ENCODE measurements around the gene MAPK11.

MAPK11 gene

GRCh38 chr22:50313600-50313999 is 43.4 kb upstream of the MAPK11 start:
- no peak overlapping the region for H2BK120ac ChIP-seq (ENCODE audit: low read depth, low read length)
- no peak overlapping the region for H4K5ac ChIP-seq (ENCODE audit: low read length)
- no CpG with 5 or more reads among the region's 17 CpGs for WGBS (ENCODE audit: extremely low coverage, insufficient coverage, low lambda C conversion rate)
- H2AK5ac ChIP-seq (ENCODE audit: low read length), result no peak overlapping the region
- no peak overlapping the region for H3K23ac ChIP-seq (ENCODE audit: low read length)
- H3K4me3 ChIP-seq (ENCODE audit: low read length), result no peak overlapping the region
- no peak overlapping the region for H3K4ac ChIP-seq (ENCODE audit: low read depth, low read length)
- no peaks in the 10 kb centered on the region for H3K79me1 ChIP-seq (ENCODE audit: low read length)
- no peak overlapping the region for H2BK5ac ChIP-seq (ENCODE audit: low read length)
- H3K27me3 ChIP-seq (ENCODE audit: insufficient read depth, low read length, poor library complexity), result no peaks in the 10 kb centered on the region
- H3K79me2 ChIP-seq (ENCODE audit: control insufficient read depth, insufficient read depth, low read length), result no peaks in the 10 kb centered on the region
- H3K4me2 ChIP-seq (ENCODE audit: low read length), result no peak overlapping the region
- no peak overlapping the region for H2BK15ac ChIP-seq (replicated peaks; ENCODE audit: low read depth)
- no peaks in the 10 kb centered on the region for H3K36me3 ChIP-seq (ENCODE audit: control insufficient read depth, insufficient read depth, low read length)
- H3K18ac ChIP-seq (ENCODE audit: low read length), result no peak overlapping the region
- H3K27ac ChIP-seq (ENCODE audit: low read depth, low read length), result no peak overlapping the region
- H4K8ac ChIP-seq (ENCODE audit: low read depth, low read length), result no peak overlapping the region
- H3K56ac ChIP-seq (ENCODE audit: low read length), result no peak overlapping the region
- no peak for DNase-seq
- no peaks in the 10 kb centered on the region for H3K4me1 ChIP-seq (ENCODE audit: control insufficient read depth, low read depth, low read length)
- no peak overlapping the region for H3K9ac ChIP-seq (ENCODE audit: low read length)

- H2AK5ac ChIP-seq (ENCODE audit: low read length), result no peak overlapping the region
Measured at GRCh38 chr22:50313021-50313420, 42.8 kb upstream of the MAPK11 start.

DNA sequence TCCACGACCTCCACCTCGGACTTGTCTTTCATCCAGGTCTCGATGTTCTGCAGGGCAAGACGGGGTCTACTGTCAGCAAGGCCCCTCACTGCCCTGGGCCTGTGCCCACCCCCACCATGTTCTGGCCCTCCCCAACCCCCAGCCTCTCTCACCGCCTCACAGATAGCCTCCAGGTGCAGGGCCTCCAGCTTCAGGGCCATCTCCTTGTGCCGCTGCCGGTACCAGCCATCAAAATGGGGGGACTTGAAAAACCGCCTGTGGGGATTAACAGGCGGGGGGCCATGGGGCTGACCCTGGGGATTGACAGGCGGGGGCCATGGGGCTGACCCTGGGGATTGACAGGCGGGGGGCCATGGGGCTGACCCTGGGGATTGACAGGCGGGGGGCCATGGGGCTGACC is 42.2 kb upstream of the MAPK11 start:
- WGBS (ENCODE audit: extremely low coverage, insufficient coverage, low lambda C conversion rate), result no CpG with 5 or more reads among the region's 12 CpGs
- no peaks in the 10 kb centered on the region for H3K79me2 ChIP-seq (ENCODE audit: control insufficient read depth, insufficient read depth, low read length)

More at GRCh38 chr22:50313021-50313420, 42.8 kb upstream of the MAPK11 start:
- WGBS (ENCODE audit: extremely low coverage, insufficient coverage, low lambda C conversion rate), result no CpG with 5 or more reads among the region's 7 CpGs
- no peak overlapping the region for H2BK120ac ChIP-seq (ENCODE audit: low read depth, low read length)
- no peak overlapping the region for H4K5ac ChIP-seq (ENCODE audit: low read length)
- no peak overlapping the region for H3K23ac ChIP-seq (ENCODE audit: low read length)
- H3K27me3 ChIP-seq (ENCODE audit: insufficient read depth, low read length, poor library complexity), result no peaks in the 10 kb centered on the region
- no peaks in the 10 kb centered on the region for H3K79me1 ChIP-seq (ENCODE audit: low read length)
- H3K56ac ChIP-seq (ENCODE audit: low read length), result no peak overlapping the region
- H3K4me1 ChIP-seq (ENCODE audit: control insufficient read depth, low read depth, low read length), result no peaks in the 10 kb centered on the region
- no peak overlapping the region for H3K18ac ChIP-seq (ENCODE audit: low read length)
- H3K27ac ChIP-seq (ENCODE audit: low read depth, low read length), result no peak overlapping the region
- no peak overlapping the region for H3K4me2 ChIP-seq (ENCODE audit: low read length)
- H3K36me3 ChIP-seq (ENCODE audit: control insufficient read depth, insufficient read depth, low read length), result no peaks in the 10 kb centered on the region
- no peak overlapping the region for H4K8ac ChIP-seq (ENCODE audit: low read depth, low read length)
- no peaks in the 10 kb centered on the region for H3K79me2 ChIP-seq (ENCODE audit: control insufficient read depth, insufficient read depth, low read length)
- H2BK5ac ChIP-seq (ENCODE audit: low read length), result no peak overlapping the region
- DNase-seq, result no peak
- H3K4me3 ChIP-seq (ENCODE audit: low read length), result no peak overlapping the region
- H3K4ac ChIP-seq (ENCODE audit: low read depth, low read length), result no peak overlapping the region
- no peak overlapping the region for H3K9ac ChIP-seq (ENCODE audit: low read length)
- H2BK15ac ChIP-seq (replicated peaks; ENCODE audit: low read depth), result no peak overlapping the region

DNA sequence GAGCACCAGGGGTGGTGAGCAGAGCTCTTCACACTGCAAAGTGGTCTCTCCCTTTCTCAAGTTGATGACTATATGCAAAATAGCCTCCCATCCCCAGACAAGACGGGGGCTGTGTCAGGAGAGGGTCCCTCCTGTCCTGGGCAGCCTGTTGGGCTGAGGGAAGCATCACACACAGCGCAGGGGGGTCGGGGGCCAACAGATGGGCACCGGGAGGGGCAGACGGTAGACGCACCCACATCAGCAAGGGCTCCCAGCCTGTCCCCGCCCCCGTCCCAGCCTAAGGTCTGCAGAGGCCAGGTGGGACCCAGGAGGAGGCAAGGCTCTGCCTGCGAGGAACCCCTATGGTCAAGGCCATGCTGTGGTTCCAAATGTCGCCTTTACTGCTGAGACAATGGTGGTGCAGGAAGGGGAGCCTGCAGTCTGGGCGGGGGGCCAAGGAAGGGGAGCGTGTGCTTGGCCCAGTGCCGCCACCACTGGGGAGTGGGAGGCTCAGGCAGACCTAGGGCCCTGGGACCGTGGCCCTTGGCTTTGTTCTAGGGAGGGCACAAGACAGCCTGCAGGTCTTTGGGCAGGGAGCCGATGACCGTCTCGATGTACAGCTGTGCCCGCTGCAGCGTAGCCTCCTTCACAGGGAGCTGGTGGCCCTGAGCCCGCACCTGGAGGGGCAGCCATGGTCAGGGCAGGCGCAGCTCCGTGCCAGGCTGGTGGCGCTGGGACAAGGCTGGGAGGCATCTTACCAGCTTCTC is 41.6 kb upstream of the MAPK11 start:
- Histone ChIP-seq H2BK120ac (ENCODE audit: low read depth, low read length) (no peak overlapping the region), H3K56ac (ENCODE audit: low read length) (no peak overlapping the region), H4K8ac (ENCODE audit: low read depth, low read length) (no peak overlapping the region), H3K79me2 (ENCODE audit: control insufficient read depth, insufficient read depth, low read length) (no peaks in the 10 kb centered on the region), H3K27me3 (ENCODE audit: insufficient read depth, low read length, poor library complexity) (no peaks in the 10 kb centered on the region), H3K4me3 (ENCODE audit: low read length) (no peak overlapping the region), H3K4me1 (ENCODE audit: control insufficient read depth, low read depth, low read length) (no peaks in the 10 kb centered on the region), H4K5ac (ENCODE audit: low read length) (no peak overlapping the region), H3K4me2 (ENCODE audit: low read length) (no peak overlapping the region), H3K4ac (ENCODE audit: low read depth, low read length) (no peak overlapping the region), H2BK5ac (ENCODE audit: low read length) (no peak overlapping the region), H2BK15ac (replicated peaks; ENCODE audit: low read depth) (no peak overlapping the region), H3K79me1 (ENCODE audit: low read length) (no peaks in the 10 kb centered on the region), H3K18ac (ENCODE audit: low read length) (no peak overlapping the region), H2AK5ac (ENCODE audit: low read length) (no peak overlapping the region), H3K9ac (ENCODE audit: low read length) (no peak overlapping the region), H3K36me3 (ENCODE audit: control insufficient read depth, insufficient read depth, low read length) (no peaks in the 10 kb centered on the region), H3K27ac (ENCODE audit: low read depth, low read length) (no peak overlapping the region), H3K23ac (ENCODE audit: low read length) (no peak overlapping the region)
- DNase-seq, result no peak
- WGBS (ENCODE audit: extremely low coverage, insufficient coverage, low lambda C conversion rate), result no CpG with 5 or more reads among the region's 23 CpGs

More for the DNA sequence above, 42.2 kb upstream of the MAPK11 start:
- no peaks in the 10 kb centered on the region for H3K79me1 ChIP-seq (ENCODE audit: low read length)
- no peak overlapping the region for H4K5ac ChIP-seq (ENCODE audit: low read length)
- no peak for DNase-seq
- H3K4me1 ChIP-seq (ENCODE audit: control insufficient read depth, low read depth, low read length), result no peaks in the 10 kb centered on the region
- no peak overlapping the region for H3K18ac ChIP-seq (ENCODE audit: low read length)
- H3K9ac ChIP-seq (ENCODE audit: low read length), result no peak overlapping the region
- no peak overlapping the region for H2BK5ac ChIP-seq (ENCODE audit: low read length)
- H3K56ac ChIP-seq (ENCODE audit: low read length), result no peak overlapping the region
- H2BK120ac ChIP-seq (ENCODE audit: low read depth, low read length), result no peak overlapping the region
- no peak overlapping the region for H3K4me2 ChIP-seq (ENCODE audit: low read length)
- no peak overlapping the region for H3K4ac ChIP-seq (ENCODE audit: low read depth, low read length)
- H3K23ac ChIP-seq (ENCODE audit: low read length), result no peak overlapping the region
- H2BK15ac ChIP-seq (replicated peaks; ENCODE audit: low read depth), result no peak overlapping the region
- H2AK5ac ChIP-seq (ENCODE audit: low read length), result no peak overlapping the region
- no peak overlapping the region for H3K27ac ChIP-seq (ENCODE audit: low read depth, low read length)
- H3K36me3 ChIP-seq (ENCODE audit: control insufficient read depth, insufficient read depth, low read length), result no peaks in the 10 kb centered on the region
- no peaks in the 10 kb centered on the region for H3K27me3 ChIP-seq (ENCODE audit: insufficient read depth, low read length, poor library complexity)
- no peak overlapping the region for H4K8ac ChIP-seq (ENCODE audit: low read depth, low read length)
- no peak overlapping the region for H3K4me3 ChIP-seq (ENCODE audit: low read length)

GRCh38 chr22:50310949-50311444 is 40.8 kb upstream of the MAPK11 start:
- no peaks in the 10 kb centered on the region for H3K27me3 ChIP-seq (ENCODE audit: insufficient read depth, low read length, poor library complexity)
- DNase-seq, result no peak

More at GRCh38 chr22:50310949-50311444, 40.8 kb upstream of the MAPK11 start:
- Histone ChIP-seq H3K79me1 (ENCODE audit: low read length) (no peaks in the 10 kb centered on the region), H3K4me2 (ENCODE audit: low read length) (no peak overlapping the region), H2BK5ac (ENCODE audit: low read length) (no peak overlapping the region), H4K5ac (ENCODE audit: low read length) (no peak overlapping the region), H3K23ac (ENCODE audit: low read length) (no peak overlapping the region), H3K4me3 (ENCODE audit: low read length) (no peak overlapping the region), H3K36me3 (ENCODE audit: control insufficient read depth, insufficient read depth, low read length) (no peaks in the 10 kb centered on the region), H2BK15ac (replicated peaks; ENCODE audit: low read depth) (no peak overlapping the region), H3K4me1 (ENCODE audit: control insufficient read depth, low read depth, low read length) (no peaks in the 10 kb centered on the region), H2AK5ac (ENCODE audit: low read length) (no peak overlapping the region), H4K8ac (ENCODE audit: low read depth, low read length) (no peak overlapping the region), H3K18ac (ENCODE audit: low read length) (no peak overlapping the region), H3K79me2 (ENCODE audit: control insufficient read depth, insufficient read depth, low read length) (no peaks in the 10 kb centered on the region), H3K27ac (ENCODE audit: low read depth, low read length) (no peak overlapping the region), H3K9ac (ENCODE audit: low read length) (no peak overlapping the region), H3K4ac (ENCODE audit: low read depth, low read length) (no peak overlapping the region), H3K56ac (ENCODE audit: low read length) (no peak overlapping the region), H2BK120ac (ENCODE audit: low read depth, low read length) (no peak overlapping the region)
- no CpG with 5 or more reads among the region's 16 CpGs for WGBS (ENCODE audit: extremely low coverage, insufficient coverage, low lambda C conversion rate)
